ENCODE data around the gene CCDC120. TPM values are rescaled to one million over a fixed set of nuclear protein-coding genes. Genes with fewer than 3 reads are reported as not detected.
A peak's percentile ranks its signal among the peaks of the same experiment; 100 is the strongest.

CCDC120 gene
- total and polyA plus RNA-seq, 2 experiments from 2014 or later: 0.22 to 0.94 TPM

DNA sequence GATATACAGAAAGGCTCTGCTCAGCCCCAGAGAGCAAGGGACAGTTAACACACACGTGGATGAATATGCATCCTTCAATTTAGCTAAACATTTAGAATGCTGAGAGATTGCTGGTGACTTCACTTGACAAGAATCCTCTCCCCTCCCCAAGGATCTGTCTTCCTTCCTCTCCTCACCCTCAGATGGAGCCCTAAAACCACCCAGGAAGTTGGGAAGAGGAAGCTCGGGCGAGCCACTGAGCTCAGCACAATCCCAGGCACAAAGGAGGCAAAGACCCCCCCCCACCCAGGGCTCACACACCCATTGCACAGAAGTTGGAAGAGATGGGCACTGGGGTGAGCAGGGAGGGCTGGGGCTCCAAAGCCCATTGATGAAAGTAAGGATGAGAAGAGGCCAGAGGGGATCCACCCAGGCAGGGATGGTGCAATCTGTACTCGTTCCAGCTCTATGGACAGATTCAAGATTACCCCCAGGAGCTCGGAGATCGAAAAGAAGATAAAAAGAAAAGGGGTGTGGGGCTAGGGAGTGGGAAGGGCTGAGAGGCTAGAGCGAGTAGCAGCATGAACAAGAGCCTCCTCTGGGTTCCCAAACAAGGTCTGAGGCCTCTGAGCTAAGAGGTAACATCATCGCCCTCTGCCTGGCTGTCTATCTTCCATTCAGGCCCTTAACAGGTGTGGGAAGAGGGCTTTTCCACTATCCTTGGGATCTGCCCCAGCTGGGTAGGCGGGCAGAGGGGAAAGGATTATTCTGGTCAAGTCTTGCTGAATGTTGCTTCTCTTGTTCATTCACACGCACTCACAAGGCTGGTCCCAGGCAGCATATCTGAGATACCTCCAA is 16.8 kb upstream of the CCDC120 start:
- H3F3A ChIP-seq (ENCODE audit: insufficient read depth): peaks cover 26% of the 10 kb centered on the region; the same call in 1 of the 2 replicates
- peaks cover 11% of the 10 kb centered on the region for H3K4me1 ChIP-seq (ENCODE audit: insufficient read depth)
- TF ChIP-seq EZH2 (IDR thresholded peaks at IDR 0.05; ENCODE audit: insufficient read depth, poor library complexity, severe bottlenecking): no peak
- H3K27me3 ChIP-seq (replicated peaks; ENCODE audit: insufficient read depth): no peaks in the 10 kb centered on the region
- DNase-seq: peak; percentile 55
- no peaks in the 10 kb centered on the region for H3K36me3 ChIP-seq (ENCODE audit: low read depth)
- H3K9me2 ChIP-seq (ENCODE audit: insufficient read depth): no peaks in the 10 kb centered on the region
- H3K27ac ChIP-seq: peak overlapping the region; percentile 91
- peaks cover 53% of the 10 kb centered on the region for H3K79me2 ChIP-seq (ENCODE audit: insufficient read depth)
- WGBS, 2 experiments (ENCODE audit: low coverage in 1 of 2, low lambda C conversion rate in 2 of 2, missing lambda C conversion rate in 2 of 2): 1 to 5% methylated on average over 8 of the region's 10 CpGs
- in situ Hi-C loops (cut with MboI): loop anchor here (25.0 kb wide), 1 partner anchor 105 kb away; no protein-coding TSS in a partner anchor
- peak overlapping the region; percentile 99 for H3K9ac ChIP-seq
- no peak overlapping the region for H2AFZ ChIP-seq
- H3K4me2 ChIP-seq (ENCODE audit: unreplicated experiment): peak overlapping the region; percentile 91
- no peaks in the 10 kb centered on the region for H4K20me1 ChIP-seq (ENCODE audit: insufficient read depth)
- H3K9me3 ChIP-seq (ENCODE audit: low read depth): no peaks in the 10 kb centered on the region
- H3K4me3 ChIP-seq: peak overlapping the region; percentile 91

DNA sequence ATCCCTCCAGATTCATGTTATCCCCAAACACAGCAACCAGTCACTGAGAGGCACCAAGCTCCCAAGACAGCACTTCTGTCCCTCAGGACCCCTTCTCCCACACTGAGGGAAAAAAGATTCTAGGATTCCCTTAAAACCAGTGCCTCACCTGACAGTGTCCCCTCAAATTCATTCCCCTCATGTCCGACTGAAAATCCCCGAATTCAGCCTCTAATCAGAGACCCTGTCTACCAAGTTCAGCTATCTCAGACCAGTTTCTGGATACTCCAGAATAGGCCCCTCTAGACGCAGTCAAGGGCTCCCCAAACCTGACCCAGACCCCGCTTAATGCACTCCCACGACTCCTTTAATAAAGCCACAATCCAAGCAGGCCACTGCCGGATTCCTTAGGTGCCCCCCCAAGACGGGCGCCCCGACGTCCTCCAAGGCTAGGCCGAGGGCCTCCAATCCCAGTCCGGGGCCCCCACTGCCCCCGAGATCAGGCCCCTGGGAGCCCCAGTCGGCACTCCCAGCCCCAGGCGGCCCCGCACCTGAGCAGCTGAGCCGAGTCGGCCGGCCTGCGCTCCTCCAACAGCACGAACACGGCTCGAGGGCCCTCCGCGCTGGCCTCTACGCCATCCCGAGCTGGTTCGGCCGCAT is 16.1 kb upstream of the CCDC120 start:
- Histone ChIP-seq H3F3A (ENCODE audit: insufficient read depth) (peaks cover 26% of the 10 kb centered on the region; the same call in 1 of the 2 replicates), H3K27me3 (replicated peaks; ENCODE audit: insufficient read depth) (no peaks in the 10 kb centered on the region), H3K9me2 (ENCODE audit: insufficient read depth) (no peaks in the 10 kb centered on the region), H3K4me2 (ENCODE audit: unreplicated experiment) (peak overlapping the region; percentile 91), H3K4me1 (ENCODE audit: insufficient read depth) (peaks cover 10% of the 10 kb centered on the region), H3K79me2 (ENCODE audit: insufficient read depth) (peaks cover 45% of the 10 kb centered on the region), H2AFZ (no peak overlapping the region; the same call in 1 of the 2 replicates), H3K27ac (peak overlapping the region; percentile 91), H3K9ac (peak overlapping the region; percentile 99), H3K9me3 (ENCODE audit: low read depth) (no peaks in the 10 kb centered on the region), H3K4me3 (peak overlapping the region; percentile 91), H3K36me3 (ENCODE audit: low read depth) (no peaks in the 10 kb centered on the region), H4K20me1 (ENCODE audit: insufficient read depth) (no peaks in the 10 kb centered on the region)
- DNase-seq: no peak
- TF ChIP-seq EZH2 (IDR thresholded peaks at IDR 0.05; ENCODE audit: insufficient read depth, poor library complexity, severe bottlenecking) (no peak), EZH2phosphoT487 (IDR thresholded peaks at IDR 0.05; ENCODE audit: insufficient read depth, low read depth) (no peak)
- in situ Hi-C loops (cut with MboI): loop anchor here (25.0 kb wide), 1 partner anchor 105 kb away; no protein-coding TSS in a partner anchor
- 0% methylated on average over 5 to 6 of the region's 29 CpGs for WGBS, 2 experiments (ENCODE audit: low coverage in 1 of 2, low lambda C conversion rate in 2 of 2, missing lambda C conversion rate in 2 of 2)

DNA sequence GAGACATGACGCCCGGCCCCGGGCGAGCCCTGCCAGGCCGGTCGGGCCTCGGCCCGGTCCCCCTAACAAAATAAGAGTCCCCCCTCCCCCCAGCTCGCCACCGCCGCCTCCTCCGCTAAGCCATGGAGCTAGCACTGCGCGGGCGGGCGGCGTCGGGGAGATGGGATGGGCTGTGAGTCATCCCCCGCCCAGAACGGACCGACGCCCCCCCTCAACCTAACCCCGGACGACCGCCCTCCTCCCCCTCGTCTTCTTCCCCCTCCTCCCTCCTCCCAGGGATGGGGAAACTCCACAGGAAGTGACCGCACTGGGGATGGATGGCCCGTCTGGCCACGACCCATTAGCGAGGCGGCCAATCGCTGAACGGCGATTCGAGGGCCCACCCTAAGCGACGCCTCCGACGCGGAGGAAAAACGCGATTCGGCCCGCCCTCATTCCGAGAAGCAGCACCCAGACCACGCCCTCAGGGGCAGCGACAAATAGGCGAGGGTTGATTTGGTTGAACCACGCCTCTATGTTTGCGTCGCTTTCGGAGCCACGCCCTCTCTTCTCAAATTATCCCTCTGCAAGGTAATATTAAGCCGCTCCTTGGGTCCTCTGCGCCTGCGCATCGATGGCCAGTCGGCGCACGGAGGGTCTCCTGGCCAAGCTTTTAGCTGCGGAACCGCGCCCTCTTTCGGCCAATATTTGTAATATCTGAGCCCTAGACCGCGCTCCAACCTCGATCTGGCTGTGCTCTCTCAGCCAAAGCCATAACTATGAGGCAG is 15.4 kb upstream of the CCDC120 start, which contains the start of gene TFE3:
TSS of gene TFE3 (minus strand) at position 138 of the 767 bp plus-strand sequence. CDS start at position 7, 131 bp downstream.
- Histone ChIP-seq H3K4me2 (ENCODE audit: unreplicated experiment) (peak within 1 kb of the TSS; percentile 91), H3F3A (ENCODE audit: insufficient read depth) (peaks cover 26% of the 10 kb centered on the region; the same call in 1 of the 2 replicates), H3K36me3 (ENCODE audit: low read depth) (no peaks in the 10 kb centered on the region), H3K27ac (peak within 1 kb of the TSS; percentile 91), H3K27me3 (replicated peaks; ENCODE audit: insufficient read depth) (no peaks in the 10 kb centered on the region), H2AFZ (peak within 1 kb of the TSS; percentile 86), H4K20me1 (ENCODE audit: insufficient read depth) (no peaks in the 10 kb centered on the region), H3K4me3 (peak within 1 kb of the TSS; percentile 91), H3K9me2 (ENCODE audit: insufficient read depth) (no peaks in the 10 kb centered on the region), H3K79me2 (ENCODE audit: insufficient read depth) (peaks cover 38% of the 10 kb centered on the region), H3K4me1 (ENCODE audit: insufficient read depth) (peaks cover 5% of the 10 kb centered on the region; the same call in 1 of the 2 replicates), H3K9me3 (ENCODE audit: low read depth) (no peaks in the 10 kb centered on the region), H3K9ac (peak within 1 kb of the TSS; percentile 99)
- DNase-seq: peak; percentile 97
- TF ChIP-seq EZH2 (IDR thresholded peaks at IDR 0.05; ENCODE audit: insufficient read depth, poor library complexity, severe bottlenecking): no peak
- no peak for TF ChIP-seq EZH2phosphoT487 (IDR thresholded peaks at IDR 0.05; ENCODE audit: insufficient read depth, low read depth)
- in situ Hi-C loops (cut with MboI): loop anchor here (25.0 kb wide), 1 partner anchor 106 kb away; no protein-coding TSS in a partner anchor
- 0% methylated on average over 5 to 32 of the region's 67 CpGs for WGBS, 2 experiments (ENCODE audit: low coverage in 1 of 2, low lambda C conversion rate in 2 of 2, missing lambda C conversion rate in 2 of 2)

DNA sequence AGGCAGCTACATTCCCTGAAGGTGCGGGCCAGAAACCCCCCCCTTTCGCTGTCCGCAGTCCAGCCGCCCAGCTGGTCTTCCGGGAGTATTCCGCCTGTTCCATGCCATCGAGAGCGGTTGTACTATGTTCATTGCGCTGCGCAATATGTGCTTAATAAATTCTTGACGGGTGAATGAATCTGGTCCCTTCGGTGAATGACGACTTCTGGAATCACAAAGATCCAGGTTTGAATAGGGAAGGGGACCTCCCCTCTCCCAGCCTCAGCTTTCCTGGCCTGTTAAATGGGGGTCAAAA is 14.9 kb upstream of the CCDC120 start:
- peak overlapping the region; percentile 56; the same call in 1 of the 2 replicates for H3K9ac ChIP-seq

More for the DNA sequence above, 14.9 kb upstream of the CCDC120 start:
- Histone ChIP-seq H3K79me2 (ENCODE audit: insufficient read depth) (peaks cover 33% of the 10 kb centered on the region), H2AFZ (peak overlapping the region; percentile 86), H3K27me3 (replicated peaks; ENCODE audit: insufficient read depth) (no peaks in the 10 kb centered on the region), H3K27ac (peak overlapping the region; percentile 34; the same call in 1 of the 2 replicates), H3K9me3 (ENCODE audit: low read depth) (no peaks in the 10 kb centered on the region), H4K20me1 (ENCODE audit: insufficient read depth) (no peaks in the 10 kb centered on the region), H3K4me3 (peak overlapping the region; percentile 62), H3K36me3 (ENCODE audit: low read depth) (no peaks in the 10 kb centered on the region), H3F3A (ENCODE audit: insufficient read depth) (peaks cover 26% of the 10 kb centered on the region; the same call in 1 of the 2 replicates), H3K9me2 (ENCODE audit: insufficient read depth) (no peaks in the 10 kb centered on the region), H3K4me2 (ENCODE audit: unreplicated experiment) (peak overlapping the region; percentile 68), H3K4me1 (ENCODE audit: insufficient read depth) (peaks cover 5% of the 10 kb centered on the region; the same call in 1 of the 2 replicates)
- no peak for DNase-seq
- WGBS, 2 experiments (ENCODE audit: low coverage in 1 of 2, low lambda C conversion rate in 2 of 2, missing lambda C conversion rate in 2 of 2): 0 to 5% methylated on average over 11 of the region's 13 CpGs
- TF ChIP-seq EZH2 (IDR thresholded peaks at IDR 0.05; ENCODE audit: insufficient read depth, poor library complexity, severe bottlenecking) (no peak), EZH2phosphoT487 (IDR thresholded peaks at IDR 0.05; ENCODE audit: insufficient read depth, low read depth) (no peak)
- in situ Hi-C loops (cut with MboI): loop anchor here (25.0 kb wide), 1 partner anchor 107 kb away; no protein-coding TSS in a partner anchor

All from GM23248 (cell line).